ENCODE results near the gene CD28. TPM values are rescaled to one million over a fixed set of nuclear protein-coding genes. Genes with fewer than 3 reads are reported as not detected.

Gene CD28
- total RNA-seq, 4 donors from 2014 or later: 1.6 to 16.3 (median 6.0) TPM

GRCh38 chr2:203664029-203664755, 42.2 kb upstream of the CD28 start:
- DNase-seq (ENCODE audit: low spot score): no peak
- no peak for ATAC-seq (ENCODE audit: low FRiP score)
- TF ChIP-seq CTCF (IDR thresholded peaks at IDR 0.05): no peak

- DNase-seq (ENCODE audit: low spot score) (no peak), ATAC-seq (ENCODE audit: low FRiP score) (no peak)
- TF ChIP-seq CTCF (IDR thresholded peaks at IDR 0.05): no peak
Measured at GRCh38 chr2:203667838-203668237, 38.6 kb upstream of the CD28 start.

DNA sequence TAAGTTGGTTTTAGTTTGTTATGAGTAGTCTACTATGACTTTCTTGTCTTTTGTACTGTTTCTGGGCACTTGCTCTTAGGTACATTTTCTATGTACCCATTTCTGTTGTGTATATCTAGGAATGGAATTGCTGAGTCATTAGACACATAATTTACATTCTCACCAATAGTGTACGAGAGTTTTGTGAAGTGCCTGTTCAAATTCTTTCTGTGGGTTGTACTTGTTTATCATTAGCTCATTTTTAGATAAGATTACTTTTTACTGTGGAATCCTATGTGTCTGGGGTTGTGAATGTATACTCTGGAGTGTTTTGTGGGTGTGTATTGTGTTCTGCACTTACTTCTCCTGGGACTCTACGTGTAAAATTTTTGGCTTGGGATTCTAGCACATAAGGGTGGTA, 36.6 kb upstream of the CD28 start:
- TF ChIP-seq CTCF (IDR thresholded peaks at IDR 0.05): no peak
- ATAC-seq (ENCODE audit: low FRiP score) (no peak), DNase-seq (ENCODE audit: low spot score) (no peak)

GRCh38 chr2:203670939-203671338, 35.5 kb upstream of the CD28 start:
- DNase-seq (ENCODE audit: low spot score): no peak
- ATAC-seq (ENCODE audit: low FRiP score): no peak
- TF ChIP-seq CTCF (IDR thresholded peaks at IDR 0.05): no peak

- no peak for TF ChIP-seq CTCF (IDR thresholded peaks at IDR 0.05)
- no peak for ATAC-seq (ENCODE audit: low FRiP score)
Measured at GRCh38 chr2:203671876-203672275, 34.6 kb upstream of the CD28 start.

GRCh38 chr2:203672856-203673255, 33.6 kb upstream of the CD28 start:
- TF ChIP-seq CTCF (IDR thresholded peaks at IDR 0.05): no peak
- DNase-seq (ENCODE audit: low spot score): no peak
- ATAC-seq (ENCODE audit: low FRiP score): no peak

More at GRCh38 chr2:203671876-203672275, 34.6 kb upstream of the CD28 start:
- no peak for DNase-seq (ENCODE audit: low spot score)

GRCh38 chr2:203673933-203674332, 32.5 kb upstream of the CD28 start:
- TF ChIP-seq CTCF (IDR thresholded peaks at IDR 0.05): no peak
- no peak for DNase-seq (ENCODE audit: low spot score)
- ATAC-seq (ENCODE audit: low FRiP score): no peak
